IPS DF 6.9 (cell line): ENCODE results near the gene ROR1.

Experiments
- DNase-seq: peaks from one replicate; pipeline ENCODE4 v3.0.0-alpha.2; 2013; ENCODE audit warnings: low read depth, low spot score
- H3K27ac ChIP-seq: one replicate; pipeline ENCODE4 v1.5.1; 2013; ENCODE audit warnings: low read length, control low read depth
- H3K27me3 ChIP-seq: 2 replicates; pipeline ENCODE4 v1.6.1; 2013; ENCODE audit warnings: mild to moderate bottlenecking, low read length; ENCODE audit not compliant: control insufficient read depth, insufficient read depth
- H3K36me3 ChIP-seq: 2 replicates; pipeline ENCODE4 v1.6.1; 2013; ENCODE audit warnings: low read length; ENCODE audit not compliant: control insufficient read depth, insufficient read depth
- H3K4me1 ChIP-seq: 2 replicates; pipeline ENCODE4 v1.6.1; 2013; ENCODE audit warnings: low read length; ENCODE audit not compliant: control insufficient read depth, insufficient read depth
- H3K4me3 ChIP-seq: 2 replicates; pipeline ENCODE4 v1.5.1; 2013; ENCODE audit warnings: mild to moderate bottlenecking, low read length
- H3K9me3 ChIP-seq: 2 replicates; pipeline ENCODE4 v1.6.1; 2013; ENCODE audit warnings: low read length, inconsistent platforms; ENCODE audit not compliant: control insufficient read depth, insufficient read depth
- WGBS: extraction: QIAGEN DNeasy Blood & Tissue Kit; methylation state at CpG from one replicate; pipeline ENCODE4 v1.1.7; 2013; ENCODE audit warnings: mixed read lengths, missing lambda C conversion rate; ENCODE audit not compliant: insufficient read length, insufficient coverage; 5-methylcytosine and 5-hydroxymethylcytosine counted together

Gene ROR1

GRCh38 chr1:63980740-63981407 is 207.1 kb downstream of the ROR1 start:
- no peaks in the 10 kb centered on the region for H3K36me3 ChIP-seq
- H3K9me3 ChIP-seq = no peaks in the 10 kb centered on the region
- H3K4me1 ChIP-seq = no peaks in the 10 kb centered on the region
- no CpG with 5 or more reads among the region's 3 CpGs for WGBS
- H3K27ac ChIP-seq = no peak overlapping the region
- DNase-seq = no peak
- H3K4me3 ChIP-seq = no peak overlapping the region
- H3K27me3 ChIP-seq = no peaks in the 10 kb centered on the region

DNA sequence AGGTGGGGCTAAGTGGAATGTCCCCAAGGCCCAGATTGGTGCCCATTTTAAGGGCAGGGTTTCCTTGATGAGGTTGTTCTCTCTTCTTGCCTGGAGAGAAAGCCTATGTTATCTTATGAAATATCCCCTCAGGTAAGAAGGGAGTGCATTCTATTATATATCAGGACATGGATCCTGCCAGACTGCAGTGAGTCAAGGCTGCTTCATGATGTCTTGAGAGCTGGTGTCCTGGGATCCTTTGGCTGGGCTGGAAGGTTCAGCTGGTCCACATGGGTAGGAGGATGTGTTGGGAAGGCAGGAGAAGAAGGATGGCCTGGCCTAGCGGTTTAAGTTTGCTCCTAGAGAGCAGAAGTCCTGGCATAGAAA is 207.6 kb downstream of the ROR1 start:
- DNase-seq = no peak
- Histone ChIP-seq H3K36me3 (no peaks in the 10 kb centered on the region), H3K9me3 (no peaks in the 10 kb centered on the region), H3K27ac (no peak overlapping the region), H3K27me3 (no peaks in the 10 kb centered on the region), H3K4me3 (no peak overlapping the region), H3K4me1 (no peaks in the 10 kb centered on the region)
- WGBS = no CpG with 5 or more reads among the region's 1 CpG

DNA sequence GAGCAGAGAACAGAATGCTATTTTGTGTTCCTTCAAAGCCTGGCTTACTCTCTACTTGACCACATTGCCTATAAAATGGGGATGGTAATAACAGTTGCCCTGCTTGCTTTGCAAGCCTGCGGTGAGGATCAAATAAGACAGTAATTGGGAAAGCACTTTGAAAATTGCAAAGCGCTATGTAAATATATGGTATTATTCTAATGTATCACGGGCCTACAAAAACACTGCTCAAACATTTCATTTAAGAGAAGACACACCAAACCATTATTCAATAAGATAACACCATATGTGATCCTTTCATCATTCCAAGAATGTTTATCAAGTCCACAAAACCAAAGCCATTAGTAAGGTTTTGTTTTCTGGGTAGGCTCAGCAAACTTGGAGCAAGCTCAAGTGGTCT is 208.4 kb downstream of the ROR1 start:
- Histone ChIP-seq H3K27me3 (no peaks in the 10 kb centered on the region), H3K4me3 (no peak overlapping the region), H3K4me1 (no peaks in the 10 kb centered on the region), H3K27ac (no peak overlapping the region), H3K36me3 (no peaks in the 10 kb centered on the region), H3K9me3 (no peaks in the 10 kb centered on the region)
- DNase-seq = no peak
- WGBS = no CpG with 5 or more reads among the region's 3 CpGs

DNA sequence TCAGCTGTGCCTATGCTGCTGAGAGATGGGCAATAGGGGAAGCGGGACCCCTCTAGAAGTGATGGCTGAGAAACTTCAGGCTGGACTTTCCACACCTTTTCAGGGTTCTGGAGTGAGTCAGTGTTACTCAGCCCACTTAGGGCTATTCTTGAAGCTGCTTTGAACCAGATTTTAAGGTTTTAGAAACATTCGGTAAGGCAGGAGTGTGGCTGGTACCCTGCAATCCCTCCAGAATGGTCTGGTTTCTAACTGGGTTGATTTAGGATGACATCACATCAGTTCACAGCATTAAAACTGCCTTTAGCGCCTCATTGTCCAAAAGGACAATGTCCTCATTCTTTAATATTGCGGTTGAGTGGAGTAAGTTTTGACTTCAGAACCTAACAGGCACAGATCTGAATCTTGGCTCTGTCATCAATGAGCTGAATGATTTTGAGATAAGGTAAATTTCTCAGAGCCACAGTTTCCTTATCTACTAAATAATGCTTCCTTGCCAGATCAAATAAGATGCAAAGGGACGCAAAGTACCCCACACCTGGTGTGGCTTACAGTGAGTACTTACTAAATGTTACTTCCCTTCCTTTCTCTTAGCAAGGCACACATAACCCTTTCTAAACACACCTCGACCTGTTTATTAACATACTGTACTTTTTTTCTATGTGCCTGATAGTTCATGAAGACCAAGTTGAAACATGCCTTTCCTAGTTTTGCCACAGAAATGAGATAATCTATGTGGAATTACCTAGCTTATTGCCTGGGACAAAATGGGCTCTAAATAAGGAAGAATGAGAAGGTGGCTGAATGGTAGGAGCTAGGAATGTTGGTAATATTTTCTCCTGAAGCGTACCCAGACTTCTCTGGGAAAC is 209.8 kb downstream of the ROR1 start:
- DNase-seq = no peak
- no peaks in the 10 kb centered on the region for H3K27me3 ChIP-seq
- H3K4me3 ChIP-seq = no peak overlapping the region
- no peaks in the 10 kb centered on the region for H3K9me3 ChIP-seq
- no peaks in the 10 kb centered on the region for H3K36me3 ChIP-seq
- WGBS = no CpG with 5 or more reads among the region's 7 CpGs
- H3K27ac ChIP-seq = no peak overlapping the region
- no peaks in the 10 kb centered on the region for H3K4me1 ChIP-seq

GRCh38 chr1:63984257-63984929 is 210.6 kb downstream of the ROR1 start:
- no peak for DNase-seq
- no peak overlapping the region for H3K27ac ChIP-seq
- H3K36me3 ChIP-seq = no peaks in the 10 kb centered on the region
- no peaks in the 10 kb centered on the region for H3K27me3 ChIP-seq
- H3K4me1 ChIP-seq = no peaks in the 10 kb centered on the region
- no CpG with 5 or more reads among the region's 4 CpGs for WGBS
- no peaks in the 10 kb centered on the region for H3K9me3 ChIP-seq
- no peak overlapping the region for H3K4me3 ChIP-seq

- no CpG with 5 or more reads among the region's 5 CpGs for WGBS
- H3K36me3 ChIP-seq = no peaks in the 10 kb centered on the region
- no peak for DNase-seq
- H3K9me3 ChIP-seq = no peaks in the 10 kb centered on the region
- H3K4me1 ChIP-seq = no peaks in the 10 kb centered on the region
- H3K27ac ChIP-seq = no peak overlapping the region
- H3K4me3 ChIP-seq = no peak overlapping the region
- no peaks in the 10 kb centered on the region for H3K27me3 ChIP-seq
Observed at GRCh38 chr1:63984930-63985290, 211.1 kb downstream of the ROR1 start.

GRCh38 chr1:63987014-63987627 is 213.3 kb downstream of the ROR1 start:
- no CpG with 5 or more reads among the region's 2 CpGs for WGBS
- no peak for DNase-seq
- H3K4me3 ChIP-seq = no peak overlapping the region

DNA sequence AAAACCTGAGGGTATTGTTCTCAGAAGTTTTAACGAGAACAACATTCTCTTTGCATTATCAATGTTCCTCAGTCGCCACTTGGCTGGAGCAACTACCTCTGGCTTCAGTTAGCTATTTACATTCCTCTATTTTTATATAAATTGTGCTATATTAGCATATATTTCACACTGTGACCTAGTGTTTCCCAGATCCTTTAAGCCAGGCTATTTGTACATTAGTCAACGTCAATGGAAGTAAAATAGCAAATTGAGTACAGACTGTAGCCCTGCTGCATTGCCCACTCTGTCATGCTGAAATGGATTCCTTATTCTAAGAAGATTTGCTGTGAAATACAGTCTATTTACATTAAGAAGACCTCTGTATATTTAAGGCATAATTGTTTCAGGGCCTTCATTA is 213.8 kb downstream of the ROR1 start:
- no CpG with 5 or more reads among the region's 3 CpGs for WGBS
- Histone ChIP-seq H3K4me3 (no peak overlapping the region), H3K9me3 (no peaks in the 10 kb centered on the region)

More at GRCh38 chr1:63987014-63987627, 213.3 kb downstream of the ROR1 start:
- H3K27ac ChIP-seq = no peak overlapping the region
- H3K4me1 ChIP-seq = no peaks in the 10 kb centered on the region
- no peaks in the 10 kb centered on the region for H3K9me3 ChIP-seq
- H3K36me3 ChIP-seq = no peaks in the 10 kb centered on the region
- no peaks in the 10 kb centered on the region for H3K27me3 ChIP-seq

DNA sequence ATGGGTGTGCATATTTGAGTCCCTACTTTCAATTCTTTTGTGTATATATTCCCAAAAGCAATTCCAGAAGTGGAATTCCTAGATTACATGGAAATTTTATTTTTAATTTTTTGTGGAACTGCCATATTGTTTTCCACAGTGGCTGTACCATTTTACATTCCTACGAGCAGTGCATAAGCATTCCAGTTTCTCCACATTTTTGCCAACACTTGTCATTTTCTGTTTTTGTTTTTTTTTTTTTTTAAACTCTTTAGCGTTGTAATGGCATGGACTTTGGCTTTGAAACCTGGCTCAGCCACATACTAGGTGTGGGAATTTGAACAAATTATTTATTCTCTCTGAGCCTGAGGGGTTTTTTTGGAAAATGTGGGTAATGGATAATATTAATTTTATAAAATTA is 215.1 kb downstream of the ROR1 start:
- Histone ChIP-seq H3K4me3 (no peak overlapping the region), H3K4me1 (no peaks in the 10 kb centered on the region), H3K27me3 (no peaks in the 10 kb centered on the region), H3K36me3 (no peaks in the 10 kb centered on the region), H3K27ac (no peak overlapping the region), H3K9me3 (no peaks in the 10 kb centered on the region)
- no CpG with 5 or more reads among the region's 2 CpGs for WGBS
- no peak for DNase-seq

More for the DNA sequence above, 213.8 kb downstream of the ROR1 start:
- H3K27ac ChIP-seq = no peak overlapping the region
- no peaks in the 10 kb centered on the region for H3K27me3 ChIP-seq
- no peaks in the 10 kb centered on the region for H3K4me1 ChIP-seq
- H3K36me3 ChIP-seq = no peaks in the 10 kb centered on the region
- no peak for DNase-seq

GRCh38 chr1:63991685-63992084 is 217.9 kb downstream of the ROR1 start:
- Histone ChIP-seq H3K27ac (no peak overlapping the region), H3K4me1 (no peaks in the 10 kb centered on the region; the same call in 1 of the 2 replicates), H3K36me3 (no peaks in the 10 kb centered on the region), H3K9me3 (no peaks in the 10 kb centered on the region), H3K4me3 (no peak overlapping the region), H3K27me3 (no peaks in the 10 kb centered on the region)
- no peak for DNase-seq
- WGBS = no CpG with 5 or more reads among the region's 2 CpGs
